ENCODE data around the gene SLC25A22. TPM values are rescaled to one million over a fixed set of nuclear protein-coding genes. Genes with fewer than 3 reads are reported as not detected.

SLC25A22 gene
- total RNA-seq, 1 donor from 2014 or later: 10.3 TPM

GRCh38 chr11:760236-760635 lies 37.8 kb downstream of the SLC25A22 start:
- peaks cover 0 to 58% of the 10 kb centered on the region in 2 donors for H3K36me3 ChIP-seq
- intact Hi-C loops (cut with DNase I): no loop called here
- no peak for TF ChIP-seq POLR2AphosphoS5 (IDR thresholded peaks at IDR 0.05; ENCODE audit: insufficient read depth in 1 of 2, low read depth in 1 of 2)

GRCh38 chr11:749731-750130 lies 48.4 kb downstream of the SLC25A22 start:
- Histone ChIP-seq H3K27me3 (no peaks in the 10 kb centered on the region), H3K9me3 (no peaks in the 10 kb centered on the region), H3K4me1 (peaks cover 36% of the 10 kb centered on the region), H3K27ac (no peak overlapping the region), H3K4me3 (no peak overlapping the region), H3K36me3 (no peaks in the 10 kb centered on the region)
- TF ChIP-seq POLR2AphosphoS5 (IDR thresholded peaks at IDR 0.05; ENCODE audit: insufficient read depth in 1 of 2, low read depth in 1 of 2) (no peak), POLR2A (IDR thresholded peaks at IDR 0.05) (no peak), CTCF (IDR thresholded peaks at IDR 0.05) (no peak)
- intact Hi-C loops (cut with DNase I): no loop called here
- DNase-seq (ENCODE audit: extremely low spot score in 2 of 2): no peak

More at GRCh38 chr11:760236-760635, 37.8 kb downstream of the SLC25A22 start:
- Histone ChIP-seq H3K9me3 (no peaks in the 10 kb centered on the region), H3K4me3 (no peak overlapping the region), H3K4me1 (peaks cover 6% of the 10 kb centered on the region), H3K27ac (no peak overlapping the region), H3K27me3 (no peaks in the 10 kb centered on the region)
- no peak for DNase-seq (ENCODE audit: extremely low spot score in 2 of 2)

GRCh38 chr11:748007-748359 lies 50.1 kb downstream of the SLC25A22 start:
- Histone ChIP-seq H3K36me3 (no peaks in the 10 kb centered on the region), H3K4me3 (peak overlapping the region; percentile 91 to 99), H3K9me3 (no peaks in the 10 kb centered on the region), H3K27me3 (no peaks in the 10 kb centered on the region), H3K27ac (peak overlapping the region; percentile 74), H3K4me1 (peaks cover 36% of the 10 kb centered on the region)
- intact Hi-C loops (cut with DNase I): no loop called here
- TF ChIP-seq POLR2A (IDR thresholded peaks at IDR 0.05) (no peak), POLR2AphosphoS5 (IDR thresholded peaks at IDR 0.05; ENCODE audit: insufficient read depth in 1 of 2, low read depth in 1 of 2) (no peak), CTCF (IDR thresholded peaks at IDR 0.05) (no peak)
- DNase-seq (ENCODE audit: extremely low spot score in 2 of 2): no peak

- no peaks in the 10 kb centered on the region for H3K36me3 ChIP-seq
- peak within 1 kb of the TSS; percentile 74 for H3K27ac ChIP-seq
- no peak for TF ChIP-seq CTCF (IDR thresholded peaks at IDR 0.05)
- TF ChIP-seq POLR2AphosphoS5 (IDR thresholded peaks at IDR 0.05; ENCODE audit: insufficient read depth in 1 of 2, low read depth in 1 of 2): peak in 1 of 2 donors; percentile 46
- TF ChIP-seq POLR2A (IDR thresholded peaks at IDR 0.05): peak in 1 of 2 donors; percentile 37
- peaks cover 36% of the 10 kb centered on the region for H3K4me1 ChIP-seq
- H3K4me3 ChIP-seq: peak within 1 kb of the TSS; percentile 91 to 99
- H3K27me3 ChIP-seq: no peaks in the 10 kb centered on the region
- DNase-seq (ENCODE audit: extremely low spot score in 2 of 2): no peak
- H3K9me3 ChIP-seq: no peaks in the 10 kb centered on the region
- intact Hi-C loops (cut with DNase I): no loop called here
Measured at GRCh38 chr11:747158-748006, 50.7 kb downstream of the SLC25A22 start, which contains the start of gene TALDO1. TSS of gene TALDO1 (plus strand) at chr11:747464. CDS start at chr11:747482, 18 bp downstream.

GRCh38 chr11:746289-747157 lies 51.6 kb downstream of the SLC25A22 start:
- Histone ChIP-seq H3K4me1 (peaks cover 36% of the 10 kb centered on the region), H3K36me3 (no peaks in the 10 kb centered on the region), H3K27ac (peak overlapping the region; percentile 74), H3K4me3 (peak overlapping the region; percentile 91 to 99), H3K27me3 (no peaks in the 10 kb centered on the region), H3K9me3 (no peaks in the 10 kb centered on the region)
- TF ChIP-seq POLR2A (IDR thresholded peaks at IDR 0.05) (no peak), POLR2AphosphoS5 (IDR thresholded peaks at IDR 0.05; ENCODE audit: insufficient read depth in 1 of 2, low read depth in 1 of 2) (no peak), CTCF (IDR thresholded peaks at IDR 0.05) (no peak)
- intact Hi-C loops (cut with DNase I): no loop called here
- DNase-seq (ENCODE audit: extremely low spot score in 2 of 2): no peak
